Fibroblast of lung (primary cell): ENCODE measurements around the gene LHX2.

Source experiments
- CTCF ChIP-seq, 2 donors: IDR thresholded peaks in 1 of 2; conservative IDR thresholded peaks in 1 of 2; 1 replicate in 1 of 2; 2 replicates in 1 of 2; pipeline ENCODE4 v1.5.1; 2011 to 2012; ENCODE audit warnings: low read length in 2 of 2, control low read depth in 1 of 2, inconsistent platforms in 1 of 2, low read depth in 1 of 2, mild to moderate bottlenecking in 1 of 2
- EZH2 ChIP-seq: IDR thresholded peaks from 2 replicates; pipeline ENCODE4 v1.5.1; 2012; ENCODE audit warnings: low read length, control low read depth, mild to moderate bottlenecking; ENCODE audit errors: missing control alignments

- TF ChIP-seq CTCF (conservative IDR thresholded peaks at IDR 0.05 in 1 of 2, IDR thresholded peaks at IDR 0.05 in 1 of 2; ENCODE audit: low read depth in 1 of 2, low read length in 2 of 2) (no peak), EZH2 (no peak)
Measured at GRCh38 chr9:124038790-124039633, 27.4 kb downstream of the LHX2 start.
